ENCODE measurements around the gene SUPT5H. TPM values are rescaled to one million over a fixed set of nuclear protein-coding genes. Genes with fewer than 3 reads are reported as not detected.

The SUPT5H gene
- total and polyA plus RNA-seq, 2 of the 13 experiments (the other 11 are each of a cell fraction or from before 2014, with no cell fraction given) = 48.2 to 51.7 TPM

GRCh38 chr19:39401549-39402345 lies 43.6 kb upstream of the SUPT5H start (continued):
- TF ChIP-seq ZNF501 (CRISPR knock-in tag; IDR thresholded peaks at IDR 0.05) (peak; percentile 89), FOXJ3 (CRISPR knock-in tag; IDR thresholded peaks at IDR 0.05; ENCODE audit: borderline replicate concordance) (peak; percentile 51; the same call in 1 of the 2 replicates), ZNF256 (CRISPR knock-in tag; conservative IDR thresholded peaks at IDR 0.05) (no peak), CCAR2 (optimal IDR thresholded peaks at IDR 0.05; ENCODE audit: low read depth, low read length) (no peak), MXI1 (IDR thresholded peaks at IDR 0.05; ENCODE audit: borderline replicate concordance, low read depth, low read length) (peak; percentile 86; the same call in 2 of the 3 replicates), STAT5B (CRISPR knock-in tag; IDR thresholded peaks at IDR 0.05) (peak; percentile 79; the same call in 1 of the 2 replicates), EP300 (IDR thresholded peaks at IDR 0.05; ENCODE audit: low read depth in 2 of 2, low read length in 2 of 2) (peak in 1 of 2 experiments; percentile 70; a peak in 2 of 4 replicates), EP300 (CRISPR knock-in tag; IDR thresholded peaks at IDR 0.05; ENCODE audit: borderline replicate concordance) (peak; percentile 63), GRHL1 (CRISPR knock-in tag; conservative IDR thresholded peaks at IDR 0.05) (no peak), CBFB (CRISPR knock-in tag; IDR thresholded peaks at IDR 0.05) (peak; percentile 29), ZNF432 (CRISPR knock-in tag; IDR thresholded peaks at IDR 0.05; ENCODE audit: borderline replicate concordance) (no peak), PAX8 (CRISPR knock-in tag; IDR thresholded peaks at IDR 0.05; ENCODE audit: borderline replicate concordance) (no peak), ZNF143 (CRISPR knock-in tag; IDR thresholded peaks at IDR 0.05) (peak; percentile 39; the same call in 1 of the 2 replicates), BRF2 (CRISPR knock-in tag; IDR thresholded peaks at IDR 0.05) (no peak), RARA (CRISPR knock-in tag; IDR thresholded peaks at IDR 0.05) (peak; percentile 86), TRIM22 (IDR thresholded peaks at IDR 0.05) (no peak), SP5 (CRISPR knock-in tag; IDR thresholded peaks at IDR 0.05; ENCODE audit: borderline replicate concordance, low read depth) (0 out of 2 replicates have a peak, but pooled peaks have one; percentile 12), MTA3 (CRISPR knock-in tag; IDR thresholded peaks at IDR 0.05) (no peak)
- TF ChIP-seq, protein P1, sequence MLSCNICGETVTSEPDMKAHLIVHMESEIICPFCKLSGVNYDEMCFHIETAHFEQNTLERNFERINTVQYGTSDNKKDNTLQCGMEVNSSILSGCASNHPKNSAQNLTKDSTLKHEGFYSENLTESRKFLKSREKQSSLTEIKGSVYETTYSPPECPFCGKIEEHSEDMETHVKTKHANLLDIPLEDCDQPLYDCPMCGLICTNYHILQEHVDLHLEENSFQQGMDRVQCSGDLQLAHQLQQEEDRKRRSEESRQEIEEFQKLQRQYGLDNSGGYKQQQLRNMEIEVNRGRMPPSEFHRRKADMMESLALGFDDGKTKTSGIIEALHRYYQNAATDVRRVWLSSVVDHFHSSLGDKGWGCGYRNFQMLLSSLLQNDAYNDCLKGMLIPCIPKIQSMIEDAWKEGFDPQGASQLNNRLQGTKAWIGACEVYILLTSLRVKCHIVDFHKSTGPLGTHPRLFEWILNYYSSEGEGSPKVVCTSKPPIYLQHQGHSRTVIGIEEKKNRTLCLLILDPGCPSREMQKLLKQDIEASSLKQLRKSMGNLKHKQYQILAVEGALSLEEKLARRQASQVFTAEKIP (CRISPR knock-in tag; IDR thresholded peaks at IDR 0.05; ENCODE audit: borderline replicate concordance) = no peak
- TF ChIP-seq, protein P2, sequence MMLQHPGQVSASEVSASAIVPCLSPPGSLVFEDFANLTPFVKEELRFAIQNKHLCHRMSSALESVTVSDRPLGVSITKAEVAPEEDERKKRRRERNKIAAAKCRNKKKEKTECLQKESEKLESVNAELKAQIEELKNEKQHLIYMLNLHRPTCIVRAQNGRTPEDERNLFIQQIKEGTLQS (CRISPR knock-in tag; IDR thresholded peaks at IDR 0.05) = peak; percentile 85
- TF ChIP-seq, protein P3, sequence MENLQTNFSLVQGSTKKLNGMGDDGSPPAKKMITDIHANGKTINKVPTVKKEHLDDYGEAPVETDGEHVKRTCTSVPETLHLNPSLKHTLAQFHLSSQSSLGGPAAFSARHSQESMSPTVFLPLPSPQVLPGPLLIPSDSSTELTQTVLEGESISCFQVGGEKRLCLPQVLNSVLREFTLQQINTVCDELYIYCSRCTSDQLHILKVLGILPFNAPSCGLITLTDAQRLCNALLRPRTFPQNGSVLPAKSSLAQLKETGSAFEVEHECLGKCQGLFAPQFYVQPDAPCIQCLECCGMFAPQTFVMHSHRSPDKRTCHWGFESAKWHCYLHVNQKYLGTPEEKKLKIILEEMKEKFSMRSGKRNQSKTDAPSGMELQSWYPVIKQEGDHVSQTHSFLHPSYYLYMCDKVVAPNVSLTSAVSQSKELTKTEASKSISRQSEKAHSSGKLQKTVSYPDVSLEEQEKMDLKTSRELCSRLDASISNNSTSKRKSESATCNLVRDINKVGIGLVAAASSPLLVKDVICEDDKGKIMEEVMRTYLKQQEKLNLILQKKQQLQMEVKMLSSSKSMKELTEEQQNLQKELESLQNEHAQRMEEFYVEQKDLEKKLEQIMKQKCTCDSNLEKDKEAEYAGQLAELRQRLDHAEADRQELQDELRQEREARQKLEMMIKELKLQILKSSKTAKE (CRISPR knock-in tag; IDR thresholded peaks at IDR 0.05; ENCODE audit: borderline replicate concordance) = peak; percentile 95
